SJSA1 (cell line): Measurements from ENCODE around the gene DNAL1. TPM values are rescaled to one million over a fixed set of nuclear protein-coding genes. Genes with fewer than 3 reads are reported as not detected.

Source experiments
- DNase-seq, 2 experiments: peaks; one replicate each; pipeline ENCODE4 v3.0.0-alpha.2; 2015 to 2020; ENCODE audit warnings: low spot score in 2 of 2, low read depth in 1 of 2
- H3K27ac ChIP-seq: fragments of 250-450 bp; sonication (Bioruptor Pico); 2 replicates; pipeline ENCODE4 v1.5.1; 2020; ENCODE audit warnings: mild to moderate bottlenecking, moderate library complexity
- H3K27me3 ChIP-seq: fragments of 250-450 bp; sonication (Bioruptor Pico); replicated peaks from 2 replicates; pipeline ENCODE4 v1.5.1; 2020; ENCODE audit warnings: mild to moderate bottlenecking, moderate library complexity
- H3K36me3 ChIP-seq: fragments of 250-450 bp; sonication (Bioruptor Pico); 2 replicates; pipeline ENCODE4 v1.5.1; 2020; ENCODE audit warnings: mild to moderate bottlenecking
- H3K4me1 ChIP-seq: fragments of 250-450 bp; sonication (Bioruptor Pico); replicated peaks from 2 replicates; pipeline ENCODE4 v1.6.1; 2021; ENCODE audit warnings: mild to moderate bottlenecking
- H3K4me3 ChIP-seq: fragments of 250-450 bp; sonication (Bioruptor Pico); 2 replicates; pipeline ENCODE4 v1.5.1; 2020; ENCODE audit warnings: mild to moderate bottlenecking
- H3K9me3 ChIP-seq: fragments of 250-450 bp; sonication (Bioruptor Pico); replicated peaks from 2 replicates; pipeline ENCODE4 v1.5.1; 2020; ENCODE audit warnings: mild to moderate bottlenecking
- total RNA-seq: library from RNA; depleted of rRNA; stranded (reverse); fragments of >200 nt; shearing (Covaris generic); gene quantifications from 2 replicates; pipeline ENCODE4 v1.2.3, GENCODE V29; 2014; rRNA removed

The DNAL1 gene
- total RNA-seq, 1 experiment from 2014 or later = 16.2 TPM

DNA sequence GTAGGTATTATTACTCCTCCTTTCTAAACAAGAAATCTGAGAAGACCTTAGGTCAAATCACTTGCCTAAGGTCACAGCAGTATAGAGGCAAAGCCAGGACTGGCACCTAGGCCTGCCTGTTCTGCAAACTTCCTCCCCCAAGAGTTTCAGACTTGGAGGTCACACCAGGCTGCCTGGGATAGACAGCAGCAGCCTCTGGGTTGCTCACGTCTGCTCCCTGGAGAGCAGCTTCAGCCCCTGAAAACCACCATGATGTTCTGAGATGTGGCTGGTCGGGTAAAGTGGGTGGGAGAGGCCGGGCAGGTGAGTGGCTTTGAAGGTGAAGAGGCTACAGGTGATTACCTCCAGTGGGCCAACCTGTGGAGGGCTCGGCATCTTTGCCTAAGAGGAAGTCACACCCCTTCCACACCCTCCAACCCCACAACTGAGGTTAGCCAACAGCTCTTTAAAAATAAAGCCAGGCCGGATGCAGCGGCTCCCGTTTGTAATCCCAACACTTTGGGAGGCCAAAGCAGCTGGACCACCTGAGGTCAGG lies 106.4 kb downstream of the DNAL1 start:
- no peaks in the 10 kb centered on the region for H3K9me3 ChIP-seq
- no peak overlapping the region for H3K27ac ChIP-seq
- peaks cover 64% of the 10 kb centered on the region for H3K4me1 ChIP-seq
- DNase-seq = no peak
- H3K4me3 ChIP-seq = no peak overlapping the region
- peaks cover 3% of the 10 kb centered on the region; the same call in 1 of the 2 replicates for H3K36me3 ChIP-seq
- H3K27me3 ChIP-seq = no peaks in the 10 kb centered on the region

DNA sequence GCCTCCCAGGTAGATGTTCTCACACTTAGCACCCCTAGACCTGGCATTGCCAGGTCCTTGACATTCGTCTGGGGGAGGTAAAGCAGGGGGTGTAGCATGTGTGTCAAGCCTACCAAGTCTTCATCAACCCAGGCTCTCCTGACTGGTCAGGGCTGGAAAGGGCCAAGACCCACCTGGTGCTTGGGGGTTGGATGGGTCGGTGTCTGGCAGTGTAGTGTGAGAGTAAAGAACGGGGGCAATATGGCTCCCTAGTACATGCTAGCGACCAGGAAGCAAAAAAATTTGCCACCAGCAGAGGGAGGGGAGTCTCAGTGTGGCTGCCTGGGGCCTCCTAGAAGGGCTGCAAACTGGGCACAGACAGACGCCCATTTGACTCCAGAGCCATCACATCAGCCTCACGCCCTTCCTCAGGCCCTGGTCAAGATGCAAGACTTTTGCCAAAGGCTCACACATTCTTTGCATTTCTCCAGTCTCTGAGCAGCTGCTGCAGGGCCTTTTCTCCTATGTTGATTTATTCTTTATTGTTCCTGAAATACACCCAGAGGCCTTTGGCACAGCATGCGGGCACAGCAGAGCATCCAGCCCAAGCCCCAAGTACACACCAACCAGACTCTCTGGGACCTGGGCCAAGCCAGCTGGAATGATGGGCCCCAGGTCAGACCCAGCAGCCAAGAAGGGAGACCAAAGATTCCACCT lies 107.7 kb downstream of the DNAL1 start:
- H3K4me3 ChIP-seq = no peak overlapping the region
- H3K4me1 ChIP-seq = peaks cover 74% of the 10 kb centered on the region
- no peaks in the 10 kb centered on the region for H3K9me3 ChIP-seq
- peaks cover 3% of the 10 kb centered on the region; the same call in 1 of the 2 replicates for H3K36me3 ChIP-seq
- no peaks in the 10 kb centered on the region for H3K27me3 ChIP-seq
- peak overlapping the region; percentile 40 for H3K27ac ChIP-seq
- peak; percentile 73 to 79 for DNase-seq

Other genes with a start within 250 kb of the DNAL1 start
- 11.1 and 11.4 TPM in 2 replicates for gene NUMB, start 186.4 kb upstream of the DNAL1 start, total RNA-seq
- 15.0 and 17.2 TPM in 2 replicates for gene RIOX1, start 154.1 kb upstream of the DNAL1 start, total RNA-seq
- gene ACOT1, start 107.8 kb upstream of the DNAL1 start, total RNA-seq = 6.0 TPM in 2 replicates
- gene HEATR4, start 86.0 kb upstream of the DNAL1 start, total RNA-seq = not detected in 2 replicates
- gene ACOT2, start 75.8 kb upstream of the DNAL1 start, total RNA-seq = 31.5 and 40.4 TPM in 2 replicates
- gene ACOT4, start 53.1 kb upstream of the DNAL1 start, total RNA-seq = 1.1 and 2.1 TPM in 2 replicates
- gene ACOT6, start 32.5 kb upstream of the DNAL1 start, total RNA-seq = not detected in 2 replicates
- 16.7 and 21.6 TPM in 2 replicates for gene PNMA1, start 69.4 kb downstream of the DNAL1 start, total RNA-seq
- 2.9 and 3.9 TPM in 2 replicates for gene PTGR2, start 206.8 kb downstream of the DNAL1 start, total RNA-seq
- gene ZNF410, start 241.9 kb downstream of the DNAL1 start, total RNA-seq = 49.2 and 63.1 TPM in 2 replicates